Suprapubic skin (tissue), 3 donors: Measurements from ENCODE around the gene TCF7L2.

Source experiments
- POLR2AphosphoS5 ChIP-seq, 3 donors: sonication (generic); formaldehyde crosslinking; IDR thresholded peaks; one replicate each; pipeline ENCODE4 v1.6.1; 2017; ENCODE audit warnings: antibody characterized with exemption in 3 of 3
- TF ChIP-seq, protein P1 (sequence below), 2 donors: fragments of 200-600 bp in 1 of 2; fragments of 450-650 bp in 1 of 2; sonication (generic) in 1 of 2; IDR thresholded peaks; one replicate each; pipeline ENCODE4 v1.5.1; 2016 to 2019; ENCODE audit warnings: antibody characterized with exemption in 2 of 2, mild to moderate bottlenecking in 1 of 2, moderate library complexity in 1 of 2

DNA sequence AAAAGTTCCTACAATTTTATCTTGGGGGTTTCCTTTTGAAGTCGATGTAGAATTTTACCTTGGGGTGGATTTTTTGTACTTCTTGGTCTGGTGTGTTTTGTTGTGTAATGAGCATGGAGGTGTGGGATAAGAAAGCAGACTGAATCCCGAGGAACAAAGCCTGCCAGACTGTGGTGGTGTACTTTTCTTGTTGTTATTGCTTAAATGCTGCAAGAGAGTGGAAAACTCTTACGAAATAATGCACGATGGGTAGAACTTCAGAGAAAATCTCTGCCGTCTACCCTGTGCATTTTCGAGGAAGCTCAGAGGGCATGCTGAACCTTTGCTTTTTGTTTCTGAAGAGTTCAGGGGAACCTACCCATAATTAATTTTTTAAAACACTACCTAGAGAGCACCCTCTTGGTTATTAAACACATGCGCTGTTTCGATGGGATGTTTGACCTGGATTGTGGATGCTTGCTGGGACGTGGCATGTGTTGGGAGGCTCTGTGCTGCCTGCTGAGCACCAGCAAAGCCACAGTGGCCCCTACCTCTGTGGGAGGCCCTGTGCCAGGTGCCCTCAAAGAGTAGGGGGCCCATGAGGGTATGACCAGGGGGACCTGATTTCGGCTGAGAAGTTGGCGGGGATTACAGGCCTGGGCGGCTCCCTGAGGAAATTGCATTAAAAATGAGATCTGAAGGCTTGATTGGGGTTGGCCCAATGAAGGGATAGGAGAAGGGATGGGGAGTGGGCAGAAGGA lies 94.1 kb downstream of the TCF7L2 start:
- TF ChIP-seq, protein P1, sequence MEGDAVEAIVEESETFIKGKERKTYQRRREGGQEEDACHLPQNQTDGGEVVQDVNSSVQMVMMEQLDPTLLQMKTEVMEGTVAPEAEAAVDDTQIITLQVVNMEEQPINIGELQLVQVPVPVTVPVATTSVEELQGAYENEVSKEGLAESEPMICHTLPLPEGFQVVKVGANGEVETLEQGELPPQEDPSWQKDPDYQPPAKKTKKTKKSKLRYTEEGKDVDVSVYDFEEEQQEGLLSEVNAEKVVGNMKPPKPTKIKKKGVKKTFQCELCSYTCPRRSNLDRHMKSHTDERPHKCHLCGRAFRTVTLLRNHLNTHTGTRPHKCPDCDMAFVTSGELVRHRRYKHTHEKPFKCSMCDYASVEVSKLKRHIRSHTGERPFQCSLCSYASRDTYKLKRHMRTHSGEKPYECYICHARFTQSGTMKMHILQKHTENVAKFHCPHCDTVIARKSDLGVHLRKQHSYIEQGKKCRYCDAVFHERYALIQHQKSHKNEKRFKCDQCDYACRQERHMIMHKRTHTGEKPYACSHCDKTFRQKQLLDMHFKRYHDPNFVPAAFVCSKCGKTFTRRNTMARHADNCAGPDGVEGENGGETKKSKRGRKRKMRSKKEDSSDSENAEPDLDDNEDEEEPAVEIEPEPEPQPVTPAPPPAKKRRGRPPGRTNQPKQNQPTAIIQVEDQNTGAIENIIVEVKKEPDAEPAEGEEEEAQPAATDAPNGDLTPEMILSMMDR (IDR thresholded peaks at IDR 0.05) = no peak
- no peak for TF ChIP-seq POLR2AphosphoS5 (IDR thresholded peaks at IDR 0.05)
